ENCODE data around the gene SHANK1.

The SHANK1 gene

GRCh38 chr19:50664204-50664603 lies 55.4 kb downstream of the SHANK1 start:
- in situ Hi-C loops (cut with HindIII; ENCODE audit: low sequenced_read_pairs), result no loop called here

GRCh38 chr19:50663482-50663790 lies 56.2 kb downstream of the SHANK1 start:
- in situ Hi-C loops (cut with HindIII; ENCODE audit: low sequenced_read_pairs), result no loop called here
- no peak overlapping the region for H3K4me3 ChIP-seq (ENCODE audit: low read depth, low read length)
- TF ChIP-seq CTCF (IDR thresholded peaks at IDR 0.05; ENCODE audit: low read depth, low read length), result no peak
- no peak for DNase-seq (ENCODE audit: low read depth, low spot score)

More at GRCh38 chr19:50664204-50664603, 55.4 kb downstream of the SHANK1 start:
- no peak for DNase-seq (ENCODE audit: low read depth, low spot score)
- TF ChIP-seq CTCF (IDR thresholded peaks at IDR 0.05; ENCODE audit: low read depth, low read length), result no peak
- H3K4me3 ChIP-seq (ENCODE audit: low read depth, low read length), result no peak overlapping the region

- in situ Hi-C loops (cut with HindIII; ENCODE audit: low sequenced_read_pairs), result no loop called here
- no peak overlapping the region for H3K4me3 ChIP-seq (ENCODE audit: low read depth, low read length)
- no peak for TF ChIP-seq CTCF (IDR thresholded peaks at IDR 0.05; ENCODE audit: low read depth, low read length)
- no peak for DNase-seq (ENCODE audit: low read depth, low spot score)
Observed at GRCh38 chr19:50662651-50663481, 56.7 kb downstream of the SHANK1 start.

- TF ChIP-seq CTCF (IDR thresholded peaks at IDR 0.05; ENCODE audit: low read depth, low read length), result no peak
- in situ Hi-C loops (cut with HindIII; ENCODE audit: low sequenced_read_pairs), result no loop called here
- H3K4me3 ChIP-seq (ENCODE audit: low read depth, low read length), result no peak overlapping the region
- DNase-seq (ENCODE audit: low read depth, low spot score), result no peak
Observed at GRCh38 chr19:50661766-50662650, 57.6 kb downstream of the SHANK1 start.

GRCh38 chr19:50661023-50661422 lies 58.6 kb downstream of the SHANK1 start:
- no peak for DNase-seq (ENCODE audit: low read depth, low spot score)
- in situ Hi-C loops (cut with HindIII; ENCODE audit: low sequenced_read_pairs), result no loop called here
- no peak overlapping the region for H3K4me3 ChIP-seq (ENCODE audit: low read depth, low read length)
- no peak for TF ChIP-seq CTCF (IDR thresholded peaks at IDR 0.05; ENCODE audit: low read depth, low read length)

GRCh38 chr19:50660088-50660366 lies 59.6 kb downstream of the SHANK1 start:
- in situ Hi-C loops (cut with HindIII; ENCODE audit: low sequenced_read_pairs), result no loop called here
- H3K4me3 ChIP-seq (ENCODE audit: low read depth, low read length), result no peak overlapping the region
- no peak for TF ChIP-seq CTCF (IDR thresholded peaks at IDR 0.05; ENCODE audit: low read depth, low read length)
- no peak for DNase-seq (ENCODE audit: low read depth, low spot score)
